ENCODE data around the gene MPPED2. TPM values are rescaled to one million over a fixed set of nuclear protein-coding genes. Genes with fewer than 3 reads are reported as not detected.

MPPED2 gene
- total and polyA plus RNA-seq, 2 of the 13 experiments (the other 11 are each of a cell fraction or from before 2014, with no cell fraction given), result not detected

DNA sequence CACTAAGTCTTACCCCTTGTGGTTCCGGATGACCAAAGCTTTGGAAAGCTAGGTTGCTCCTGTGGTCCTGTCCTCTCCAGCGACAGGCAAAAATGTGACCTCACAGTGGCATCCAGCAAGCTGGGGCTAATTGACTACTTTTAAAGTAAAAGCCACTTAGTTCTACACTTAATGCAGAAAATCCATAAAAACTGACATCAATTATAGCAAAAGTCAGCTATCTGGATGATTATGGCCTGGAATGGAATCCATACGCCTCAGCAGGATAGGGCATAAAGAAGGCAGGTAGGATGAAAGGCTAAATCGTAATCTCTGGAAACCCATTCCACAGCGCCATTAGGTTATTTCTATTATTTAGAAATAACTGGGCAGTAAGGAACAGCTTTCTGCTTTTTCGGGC is 171.3 kb downstream of the MPPED2 start:
- ChIA-PET POLR2A (no interaction called here), CTCF (ENCODE audit: low intra/inter-chr PET ratio, low total read pairs) (no interaction called here)
- DNase-seq (ENCODE audit: low spot score) (no peak), FAIRE-seq (no peak), ATAC-seq (no peak)
- Histone ChIP-seq H3K9me3 (ENCODE audit: low read length) (no peaks in the 10 kb centered on the region), H3K4me2 (ENCODE audit: low read depth, low read length) (no peak overlapping the region), H3K79me2 (ENCODE audit: insufficient read depth, low read length) (no peaks in the 10 kb centered on the region), H3K27ac (ENCODE audit: extremely low read length, insufficient read depth, low read length) (no peak overlapping the region), H3K36me3 (replicated peaks in 1 of 2; ENCODE audit: control insufficient read depth in 1 of 2, insufficient read depth in 2 of 2, low read length in 2 of 2) (no peaks in the 10 kb centered on the region), H3K9ac (ENCODE audit: insufficient read depth, low read depth, low read length) (no peak overlapping the region), H2AFZ (ENCODE audit: low read length) (no peak overlapping the region), H3K4me1 (ENCODE audit: insufficient read depth, low read length) (no peaks in the 10 kb centered on the region), H4K20me1 (ENCODE audit: insufficient read depth, low read length) (no peaks in the 10 kb centered on the region), H3K4me3 (replicated peaks in 1 of 3; ENCODE audit: insufficient read depth in 1 of 3, low read depth in 2 of 3, low read length in 3 of 3) (no peak overlapping the region), H3K27me3 (ENCODE audit: control insufficient read depth in 1 of 2, insufficient read depth in 2 of 2, low read length in 2 of 2) (peaks cover 0 to 4% of the 10 kb centered on the region in 2 experiments; a peak in 1 of 5 replicates)
- in situ Hi-C loops (cut with HindIII; ENCODE audit: extremely low pct_ligation_motif_present, low pct_unique_long_range_greater_than_20kb) (no loop called here), intact Hi-C loops (cut with micrococcal nuclease; ENCODE audit: unreplicated experiment) (no loop called here)
- no peak for TF ChIP-seq KLF13 (CRISPR knock-in tag; IDR thresholded peaks at IDR 0.05)
- no peak for TF ChIP-seq ZBTB14 (CRISPR knock-in tag; IDR thresholded peaks at IDR 0.05)
- TF ChIP-seq, protein P1, sequence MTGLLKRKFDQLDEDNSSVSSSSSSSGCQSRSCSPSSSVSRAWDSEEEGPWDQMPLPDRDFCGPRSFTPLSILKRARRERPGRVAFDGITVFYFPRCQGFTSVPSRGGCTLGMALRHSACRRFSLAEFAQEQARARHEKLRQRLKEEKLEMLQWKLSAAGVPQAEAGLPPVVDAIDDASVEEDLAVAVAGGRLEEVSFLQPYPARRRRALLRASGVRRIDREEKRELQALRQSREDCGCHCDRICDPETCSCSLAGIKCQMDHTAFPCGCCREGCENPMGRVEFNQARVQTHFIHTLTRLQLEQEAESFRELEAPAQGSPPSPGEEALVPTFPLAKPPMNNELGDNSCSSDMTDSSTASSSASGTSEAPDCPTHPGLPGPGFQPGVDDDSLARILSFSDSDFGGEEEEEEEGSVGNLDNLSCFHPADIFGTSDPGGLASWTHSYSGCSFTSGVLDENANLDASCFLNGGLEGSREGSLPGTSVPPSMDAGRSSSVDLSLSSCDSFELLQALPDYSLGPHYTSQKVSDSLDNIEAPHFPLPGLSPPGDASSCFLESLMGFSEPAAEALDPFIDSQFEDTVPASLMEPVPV (CRISPR knock-in tag; IDR thresholded peaks at IDR 0.05), result no peak
- no peak for TF ChIP-seq LRRFIP1 (CRISPR knock-in tag; conservative IDR thresholded peaks at IDR 0.05)
- TF ChIP-seq HNRNPUL1 (IDR thresholded peaks at IDR 0.05; ENCODE audit: low read depth, low read length), result no peak
- no peak for TF ChIP-seq KDM4B (CRISPR knock-in tag; IDR thresholded peaks at IDR 0.05)
- TF ChIP-seq ZNF614 (CRISPR knock-in tag; IDR thresholded peaks at IDR 0.05; ENCODE audit: borderline replicate concordance), result no peak
- no peak for TF ChIP-seq PHF5A (CRISPR knock-in tag; IDR thresholded peaks at IDR 0.05; ENCODE audit: low read depth, unreplicated experiment)
- no peak for TF ChIP-seq MATR3 (CRISPR knock-in tag; IDR thresholded peaks at IDR 0.05)
- TF ChIP-seq DNMT3B (CRISPR knock-in tag; conservative IDR thresholded peaks at IDR 0.05), result no peak
- no peak for TF ChIP-seq ZNF432 (CRISPR knock-in tag; IDR thresholded peaks at IDR 0.05; ENCODE audit: borderline replicate concordance)
- no peak for TF ChIP-seq ZNF597 (CRISPR knock-in tag; IDR thresholded peaks at IDR 0.05)
- BruUV-seq (replicated peaks), result no TSS peak
- WGBS (ENCODE audit: low lambda C conversion rate), result 32% methylated on average over 6 of the region's 6 CpGs
